ENCODE results near the gene B4GALNT2. TPM values are rescaled to one million over a fixed set of nuclear protein-coding genes. Genes with fewer than 3 reads are reported as not detected.

Gene B4GALNT2
- total and polyA plus RNA-seq, 2 donors (not counting 1 experiment from before 2014, with no cell fraction given): 0.12 TPM; not detected in 1

DNA sequence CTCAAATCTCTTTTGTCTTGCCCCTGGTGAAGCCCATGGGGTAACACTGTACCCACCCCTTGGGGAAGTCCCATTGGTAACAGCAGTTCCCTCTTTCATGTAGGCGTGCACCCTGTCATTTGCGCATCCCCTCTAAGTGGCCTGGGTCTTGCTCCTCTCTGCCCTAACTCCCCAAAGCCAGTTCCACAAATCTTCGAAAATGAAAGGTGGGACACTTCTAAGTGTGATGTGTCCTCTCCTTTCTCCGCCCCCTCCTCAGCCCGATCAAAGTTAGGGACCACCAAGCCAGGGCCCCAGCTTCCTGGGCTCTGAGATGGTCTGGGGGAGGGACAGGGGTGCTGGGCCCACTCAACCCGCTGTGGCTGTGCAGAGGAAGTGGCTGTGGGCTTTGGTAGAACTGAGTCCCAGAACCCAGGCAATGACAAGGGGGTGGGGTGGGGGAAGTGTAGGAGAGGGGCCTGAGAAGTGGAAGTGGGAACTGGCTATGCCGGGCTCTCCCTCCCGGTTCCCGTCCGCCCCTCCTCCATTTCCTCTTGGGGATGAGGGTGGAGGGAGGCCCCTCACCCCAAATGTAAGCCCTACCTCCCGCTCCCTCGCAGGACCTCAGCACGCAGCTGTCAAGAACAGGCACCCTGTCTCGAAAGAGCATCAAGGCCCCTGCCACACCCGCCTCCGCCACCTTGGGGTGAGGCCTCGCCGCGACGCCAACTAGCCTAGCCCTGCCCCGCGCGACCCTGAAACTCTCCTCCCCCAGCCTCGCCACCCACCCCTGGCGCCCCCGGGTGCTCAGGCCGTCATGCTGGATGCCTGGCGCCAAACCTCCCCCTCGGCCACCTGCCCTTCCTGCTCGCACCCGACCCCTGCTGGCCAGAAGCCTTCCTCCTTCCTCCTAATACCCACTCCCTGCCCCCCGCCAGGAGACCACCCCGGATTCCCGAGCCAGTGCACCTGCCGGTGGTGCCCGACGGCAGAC is 86.7 kb downstream of the B4GALNT2 start:
- H2AFZ ChIP-seq (ENCODE audit: insufficient read depth, low read depth, low read length, poor library complexity, severe bottlenecking): peak overlapping the region; percentile 43
- no peak for TF ChIP-seq EZH2 (IDR thresholded peaks at IDR 0.05; ENCODE audit: borderline replicate concordance, insufficient read depth, low read depth, low read length, poor library complexity, severe bottlenecking)
- TF ChIP-seq, protein P1, sequence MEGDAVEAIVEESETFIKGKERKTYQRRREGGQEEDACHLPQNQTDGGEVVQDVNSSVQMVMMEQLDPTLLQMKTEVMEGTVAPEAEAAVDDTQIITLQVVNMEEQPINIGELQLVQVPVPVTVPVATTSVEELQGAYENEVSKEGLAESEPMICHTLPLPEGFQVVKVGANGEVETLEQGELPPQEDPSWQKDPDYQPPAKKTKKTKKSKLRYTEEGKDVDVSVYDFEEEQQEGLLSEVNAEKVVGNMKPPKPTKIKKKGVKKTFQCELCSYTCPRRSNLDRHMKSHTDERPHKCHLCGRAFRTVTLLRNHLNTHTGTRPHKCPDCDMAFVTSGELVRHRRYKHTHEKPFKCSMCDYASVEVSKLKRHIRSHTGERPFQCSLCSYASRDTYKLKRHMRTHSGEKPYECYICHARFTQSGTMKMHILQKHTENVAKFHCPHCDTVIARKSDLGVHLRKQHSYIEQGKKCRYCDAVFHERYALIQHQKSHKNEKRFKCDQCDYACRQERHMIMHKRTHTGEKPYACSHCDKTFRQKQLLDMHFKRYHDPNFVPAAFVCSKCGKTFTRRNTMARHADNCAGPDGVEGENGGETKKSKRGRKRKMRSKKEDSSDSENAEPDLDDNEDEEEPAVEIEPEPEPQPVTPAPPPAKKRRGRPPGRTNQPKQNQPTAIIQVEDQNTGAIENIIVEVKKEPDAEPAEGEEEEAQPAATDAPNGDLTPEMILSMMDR (IDR thresholded peaks at IDR 0.05): peak; percentile 35
- intact Hi-C loops (cut with micrococcal nuclease): loop anchor here (1.0 kb wide), 2 partner anchors 9 to 27 kb away; partner anchors contain the start of genes ABI3 and GNGT2
- peak overlapping the region; percentile 73 for H3K4me3 Mint-ChIP-seq
- peak overlapping the region; percentile 85 for H3K27ac Mint-ChIP-seq
- ATAC-seq (ENCODE audit: low read depth) (peak; percentile 73), DNase-seq (peak; percentile 89)
- H3K9me3 Mint-ChIP-seq (ENCODE audit: insufficient read depth): no peaks in the 10 kb centered on the region
- peaks cover 32% of the 10 kb centered on the region for H3K79me2 ChIP-seq (ENCODE audit: control insufficient read depth, insufficient read depth, low read length)
- H3K36me3 ChIP-seq (replicated peaks in 1 of 2; ENCODE audit: control extremely low read depth in 1 of 2, control insufficient read depth in 1 of 2, extremely low read depth in 1 of 2, insufficient read depth in 2 of 2, low read length in 1 of 2): peaks cover 3 to 19% of the 10 kb centered on the region in 2 experiments
- peak overlapping the region; percentile 81 for H3K4me2 ChIP-seq (replicated peaks; ENCODE audit: low read depth, low read length, poor library complexity, severe bottlenecking)
- H3K27me3 Mint-ChIP-seq: no peaks in the 10 kb centered on the region
- peaks cover 0 to 12% (median 0%) of the 10 kb centered on the region in 3 donors for H3K9me3 ChIP-seq (ENCODE audit: control extremely low read depth in 1 of 3, control insufficient read depth in 2 of 3, insufficient read depth in 1 of 3, low read length in 2 of 3)
- H3K9ac ChIP-seq (ENCODE audit: low read length): peak overlapping the region; percentile 52
- 37% methylated on average over 27 of the region's 37 CpGs for WGBS (ENCODE audit: insufficient coverage)
- H3K4me1 ChIP-seq (ENCODE audit: control insufficient read depth in 2 of 2, insufficient read depth in 2 of 2, low read length in 2 of 2): peaks cover 72 to 79% of the 10 kb centered on the region in 2 donors
- ChIA-PET POLR2A (interaction anchor here (1.1 to 3.4 kb wide), 2 partner anchors 8 to 26 kb away, joined by 6 to 45 read pairs; no protein-coding TSS in a partner anchor), CTCF (interaction anchor here (0.6 to 11.9 kb wide), 8 partner anchors 8 to 137 kb away, joined by 3 to 140 read pairs (median 6); partner anchors contain the start of gene PHOSPHO1)
- peak overlapping the region; percentile 90 to 93 for H3K27ac ChIP-seq (ENCODE audit: low read length in 2 of 2)
- peak overlapping the region in 4 of 5 experiments; percentile 2 to 50 (median 10) for H3K4me3 ChIP-seq (ENCODE audit: control extremely low read depth in 1 of 5, extremely low read depth in 1 of 5, insufficient read depth in 1 of 5, low read depth in 2 of 5, low read length in 4 of 5)
- H3K27me3 ChIP-seq (replicated peaks in 1 of 4; ENCODE audit: control extremely low read depth in 1 of 4, control insufficient read depth in 3 of 4, insufficient read depth in 4 of 4, low read length in 3 of 4): peaks cover 0 to 10% (median 4%) of the 10 kb centered on the region in 4 experiments
- peaks cover 65% of the 10 kb centered on the region for H3K4me1 Mint-ChIP-seq
- H4K20me1 ChIP-seq (ENCODE audit: control insufficient read depth, insufficient read depth, low read length, poor library complexity, severe bottlenecking): no peaks in the 10 kb centered on the region
